H1 (cell line): ENCODE measurements around the gene SNRNP40. TPM values are rescaled to one million over a fixed set of nuclear protein-coding genes. Genes with fewer than 3 reads are reported as not detected.

ENCODE experiments used
- CTCF ChIA-PET: fragments of 300-600 bp; sonication (Branson Sonifier 250); formaldehyde crosslinking; loops from one replicate; lab custom pipeline; 2021; ENCODE audit not compliant: partially characterized antibody; lab: Charles Lee
- POLR2A ChIA-PET: fragments of 300-600 bp; sonication (Branson Sonifier 250); formaldehyde crosslinking; loops from one replicate; lab custom pipeline; 2021; ENCODE audit warnings: inconsistent platforms; ENCODE audit not compliant: partially characterized antibody; lab: Charles Lee
- DNase-seq, 2 experiments: peaks; one replicate each; pipeline versions ENCODE4 v3.0.0 to v3.0.0-alpha.2; 2010 to 2022; ENCODE audit warnings: low spot score in 2 of 2, low read depth in 1 of 2, mixed read lengths in 1 of 2
- FAIRE-seq: peaks from 2 replicates; lab custom pipeline; 2011; peaks lifted over from hg19 to GRCh38; lab: Jason Lieb, UNC
- H2AFZ ChIP-seq: 2 replicates; pipeline ENCODE4 v1.8.1; 2012; ENCODE audit warnings: low read length, inconsistent platforms
- H2AK5ac ChIP-seq: 2 replicates; pipeline ENCODE4 v1.6.1; 2013; ENCODE audit warnings: low read depth, low read length
- H2BK120ac ChIP-seq: replicated peaks from 2 replicates; pipeline ENCODE3; 2013; ENCODE audit warnings: low read depth, low read length, inconsistent platforms
- H2BK12ac ChIP-seq: 2 replicates; pipeline ENCODE4 v1.6.1; 2013; ENCODE audit warnings: low read depth, low read length
- H2BK15ac ChIP-seq: 2 replicates; pipeline ENCODE4 v1.6.1; 2013; ENCODE audit warnings: low read length
- H2BK20ac ChIP-seq: 2 replicates; pipeline ENCODE4 v1.6.1; 2013; ENCODE audit warnings: low read length
- H2BK5ac ChIP-seq: 2 replicates; pipeline ENCODE4 v1.6.1; 2013; ENCODE audit warnings: low read depth, low read length
- H3K14ac ChIP-seq: 2 replicates; pipeline ENCODE4 v1.6.1; 2013; ENCODE audit warnings: inconsistent platforms; ENCODE audit not compliant: insufficient read length
- H3K18ac ChIP-seq: 2 replicates; pipeline ENCODE4 v1.6.1; 2013; ENCODE audit warnings: low read length; ENCODE audit errors: extremely low read depth
- H3K23ac ChIP-seq: 2 replicates; pipeline ENCODE4 v1.6.1; 2013; ENCODE audit warnings: inconsistent platforms; ENCODE audit not compliant: insufficient read length
- H3K23me2 ChIP-seq: 2 replicates; pipeline ENCODE4 v1.6.1; 2013; ENCODE audit warnings: low read depth, low read length
- H3K27ac ChIP-seq: 2 replicates; pipeline ENCODE4 v1.6.1; 2011; ENCODE audit warnings: low read depth, low read length, inconsistent platforms
- H3K27me3 ChIP-seq, 4 experiments: replicated peaks in 1 of 4; 1 replicate in 1 of 4; 2 replicates in 3 of 4; pipeline versions ENCODE4 v1.6.1 to v1.8.1; 2011 to 2013; ENCODE audit warnings: low read length in 3 of 4, mild to moderate bottlenecking in 3 of 4, inconsistent platforms in 2 of 4, mixed read lengths in 2 of 4, moderate library complexity in 1 of 4; ENCODE audit not compliant: control insufficient read depth in 3 of 4, insufficient read depth in 3 of 4; ENCODE audit errors: extremely low read depth in 1 of 4
- H3K36me3 ChIP-seq, 4 experiments: 2 replicates each; pipeline versions ENCODE4 v1.6.1 to v1.8.1; 2011 to 2013; ENCODE audit warnings: mild to moderate bottlenecking in 4 of 4, low read length in 3 of 4, moderate library complexity in 2 of 4, control low read depth in 1 of 4, inconsistent platforms in 1 of 4; ENCODE audit not compliant: insufficient read depth in 4 of 4, control insufficient read depth in 2 of 4
- H3K4ac ChIP-seq: replicated peaks from 2 replicates; pipeline ENCODE3; 2013; ENCODE audit warnings: low read length, low read depth, mixed read lengths, inconsistent platforms; ENCODE audit not compliant: insufficient read length
- H3K4me1 ChIP-seq, 4 experiments: replicated peaks in 1 of 4; 1 replicate in 1 of 4; 2 replicates in 3 of 4; pipeline versions ENCODE4 v1.6.1 to v1.8.1; 2011 to 2013; ENCODE audit warnings: low read length in 3 of 4, inconsistent platforms in 2 of 4, mixed read lengths in 1 of 4; ENCODE audit not compliant: insufficient read depth in 4 of 4, control insufficient read depth in 3 of 4
- H3K4me2 ChIP-seq, 2 experiments: 2 replicates each; pipeline versions ENCODE4 v1.6.1 to v1.8.1; 2011 to 2013; ENCODE audit warnings: low read depth in 2 of 2, low read length in 2 of 2, control low read depth in 1 of 2, inconsistent platforms in 1 of 2, mild to moderate bottlenecking in 1 of 2; ENCODE audit not compliant: insufficient read depth in 1 of 2
- H3K4me3 ChIP-seq, 4 experiments: fragments of 200-600, 300-600 bp in 1 of 4; sonication (generic), shearing (Covaris generic), sonication (Bioruptor Twin) in 1 of 4; 2 replicates each; pipeline versions ENCODE4 v1.5.1 to v1.8.1; 2011 to 2016; ENCODE audit warnings: low read length in 4 of 4, low read depth in 3 of 4, control low read depth in 2 of 4, inconsistent platforms in 2 of 4, mild to moderate bottlenecking in 2 of 4, mixed read lengths in 1 of 4, moderate library complexity in 1 of 4; ENCODE audit not compliant: insufficient read depth in 2 of 4; ENCODE audit errors: extremely low read depth in 1 of 4
- H3K56ac ChIP-seq: replicated peaks from 2 replicates; pipeline ENCODE3; 2013; ENCODE audit warnings: low read depth, mild to moderate bottlenecking, mixed read lengths, low read length, inconsistent platforms; ENCODE audit not compliant: insufficient read length
- H3K79me1 ChIP-seq: 2 replicates; pipeline ENCODE4 v1.6.1; 2013; ENCODE audit warnings: low read depth, low read length, control low read depth
- H3K79me2 ChIP-seq, 2 experiments: 2 replicates each; pipeline versions ENCODE4 v1.6.1 to v1.8.1; 2012 to 2013; ENCODE audit warnings: low read length in 2 of 2, mild to moderate bottlenecking in 2 of 2, inconsistent platforms in 1 of 2; ENCODE audit not compliant: insufficient read depth in 2 of 2, control insufficient read depth in 1 of 2
- H3K9ac ChIP-seq, 4 experiments: replicated peaks in 1 of 4; 1 replicate in 1 of 4; 2 replicates in 3 of 4; pipeline versions ENCODE4 v1.6.1 to v1.8.1; 2011 to 2013; ENCODE audit warnings: low read depth in 3 of 4, low read length in 3 of 4, control low read depth in 2 of 4, mild to moderate bottlenecking in 2 of 4, moderate library complexity in 2 of 4, inconsistent platforms in 1 of 4; ENCODE audit errors: extremely low read depth in 1 of 4
- H3K9me3 ChIP-seq, 2 experiments: 2 replicates each; pipeline versions ENCODE4 v1.6.1 to v1.8.1; 2012 to 2013; ENCODE audit warnings: mild to moderate bottlenecking in 2 of 2, moderate library complexity in 2 of 2, control low read depth in 1 of 2, inconsistent platforms in 1 of 2, low read depth in 1 of 2, low read length in 1 of 2, mixed read lengths in 1 of 2; ENCODE audit not compliant: insufficient read depth in 2 of 2
- H4K20me1 ChIP-seq, 2 experiments: replicated peaks in 1 of 2; 2 replicates each; pipeline versions ENCODE3 to v1.8.1; 2011 to 2013; ENCODE audit warnings: inconsistent platforms in 2 of 2, low read length in 2 of 2, mild to moderate bottlenecking in 1 of 2; ENCODE audit not compliant: insufficient read depth in 2 of 2, control insufficient read depth in 1 of 2
- H4K5ac ChIP-seq: 2 replicates; pipeline ENCODE4 v1.6.1; 2013; ENCODE audit warnings: low read length, low read depth, mixed read lengths, inconsistent platforms; ENCODE audit not compliant: insufficient read length
- H4K8ac ChIP-seq: 2 replicates; pipeline ENCODE4 v1.8.0; 2013; ENCODE audit warnings: mild to moderate bottlenecking, moderate library complexity, low read length, inconsistent platforms; ENCODE audit not compliant: insufficient read depth; ENCODE audit errors: extremely low read depth
- H4K91ac ChIP-seq: replicated peaks from 2 replicates; pipeline ENCODE3; 2013; ENCODE audit warnings: low read length, mixed read lengths, inconsistent platforms; ENCODE audit not compliant: insufficient read length
- JUND ChIP-seq: IDR thresholded peaks from 2 replicates; pipeline ENCODE4 v1.6.1; 2011; ENCODE audit warnings: mild to moderate bottlenecking, improper control_type of control experiment, low read length
- KDM1A ChIP-seq: fragments of 200-600, 300-600 bp; sonication (generic); IDR thresholded peaks from 2 replicates; pipeline ENCODE4 v1.7.1; 2016; ENCODE audit warnings: mild to moderate bottlenecking, low read length, borderline replicate concordance
- RFX5 ChIP-seq: IDR thresholded peaks from 2 replicates; pipeline ENCODE4 v1.6.1; 2011; ENCODE audit warnings: low read depth, low read length, improper control_type of control experiment, borderline replicate concordance
- SP4 ChIP-seq: IDR thresholded peaks from 2 replicates; pipeline ENCODE4 v1.6.1; 2012; ENCODE audit warnings: low read length, inconsistent platforms
- SUZ12 ChIP-seq: fragments of 200-600 bp; sonication (generic); IDR thresholded peaks from 2 replicates; pipeline ENCODE4 v1.6.1; 2012; ENCODE audit warnings: mild to moderate bottlenecking, inconsistent platforms, low read length, moderate library complexity, mixed read lengths
- TAF1 ChIP-seq: IDR thresholded peaks from 2 replicates; pipeline ENCODE4 v1.6.1; 2011; ENCODE audit warnings: mild to moderate bottlenecking, low read depth, low read length
- WGBS, 2 experiments: shearing (Covaris generic) in 1 of 2; methylation state at CpG; one replicate each; pipeline versions ENCODE4 v1.1.6 to v1.1.7; 2013 to 2015; ENCODE audit warnings: low lambda C conversion rate in 2 of 2, mixed read lengths in 2 of 2, inconsistent platforms in 1 of 2, low coverage in 1 of 2, missing lambda C conversion rate in 1 of 2; ENCODE audit not compliant: insufficient replicate concordance in 2 of 2, insufficient coverage in 1 of 2, insufficient read length in 1 of 2; ENCODE audit errors: extremely low coverage in 1 of 2, missing lambda C conversion rate in 1 of 2; 5-methylcytosine and 5-hydroxymethylcytosine counted together
- polyA plus RNA-seq, 7 experiments: library from polyadenylated mRNA; depleted of rRNA in 3 of 7; stranded (reverse) in 5 of 7; unstranded in 2 of 7; fragments of >200 nt in 5 of 7; fragments of 200-250 nt in 2 of 7; gene quantifications; 1 replicate in 5 of 7; 2 replicates in 1 of 7; 4 replicates in 1 of 7; pipeline versions ENCODE4 v1.2.1 to v1.2.3, GENCODE V29; 2011 to 2013; ENCODE audit warnings: missing spikeins in 2 of 7, mixed read lengths in 2 of 7
- total RNA-seq: library from RNA; stranded (reverse); fragmentation: NEBNext Ultra II Directional; extraction: Animal tissue kit (Norgen Biotek cat#: 25700); gene quantifications from 2 replicates; pipeline ENCODE4 v1.2.1, GENCODE V29; 2021

SNRNP40 gene
- total and polyA plus RNA-seq, 2 of the 8 experiments (the other 6 are each of a cell fraction or from before 2014, with no cell fraction given), result 97.4 to 113 TPM

DNA sequence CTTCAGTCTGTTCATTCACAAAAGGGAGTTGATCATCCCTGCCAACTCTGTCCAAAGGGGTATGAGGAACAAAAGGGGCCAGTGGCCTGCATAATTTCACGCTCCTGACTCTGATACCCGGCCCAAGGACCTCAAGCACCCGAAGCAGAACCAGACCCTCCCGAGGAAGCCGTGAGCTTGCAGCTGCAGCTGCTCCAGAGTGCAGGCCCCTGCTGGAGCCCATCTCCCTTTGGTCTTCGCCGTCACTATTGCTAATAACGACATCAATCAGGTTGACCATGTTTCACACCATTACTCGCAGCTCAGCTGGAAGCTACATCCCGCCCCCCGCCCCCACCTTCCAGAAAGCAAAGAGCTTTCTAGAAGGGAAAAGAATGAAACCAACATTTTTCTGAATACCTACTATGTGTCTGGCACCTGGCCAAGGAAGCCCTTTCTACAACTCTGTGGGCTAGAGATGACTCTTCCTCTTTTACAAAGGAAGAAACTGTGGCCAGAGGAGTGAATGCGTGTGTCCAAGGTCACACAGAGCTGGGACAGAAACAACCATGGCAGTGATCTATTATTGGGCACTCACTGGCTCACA lies 62.4 kb downstream of the SNRNP40 start:
- POLR2A ChIA-PET, result interaction anchor here (1.2 to 2.2 kb wide), 4 partner anchors 11 to 63 kb away, joined by 3 to 8 read pairs (median 6); partner anchors contain the start of genes SNRNP40 and ZCCHC17
- DNase-seq (no peak), FAIRE-seq (no peak)
- peaks cover 7 to 11% of the 10 kb centered on the region in 2 experiments for H4K20me1 ChIP-seq
- no peak for TF ChIP-seq SP4
- TF ChIP-seq RFX5, result no peak
- TF ChIP-seq SUZ12, result no peak
- TF ChIP-seq KDM1A, result no peak
- TF ChIP-seq JUND, result no peak
- no peak for TF ChIP-seq TAF1
- no peak overlapping the region for H3K4me3 ChIP-seq
- H2BK120ac ChIP-seq, result no peak overlapping the region
- CTCF ChIA-PET, result interaction anchor here (0.9 to 11.8 kb wide), 7 partner anchors 9 to 188 kb away, joined by 3 to 146 read pairs (median 5); no protein-coding TSS in a partner anchor
- H4K5ac ChIP-seq, result no peak overlapping the region
- no peak overlapping the region for H2BK12ac ChIP-seq
- no peak overlapping the region for H2BK15ac ChIP-seq
- no peak overlapping the region for H2BK5ac ChIP-seq
- H3K27me3 ChIP-seq, result peaks cover 0 to 12% (median 8%) of the 10 kb centered on the region in 4 experiments; a peak in 5 of 7 replicates
- H3K79me2 ChIP-seq, result peaks cover 0 to 31% of the 10 kb centered on the region in 2 experiments; a peak in 2 of 4 replicates
- no peak overlapping the region for H4K8ac ChIP-seq
- H3K23me2 ChIP-seq, result peaks cover 6% of the 10 kb centered on the region
- no peak overlapping the region for H2AK5ac ChIP-seq
- no peak overlapping the region for H3K18ac ChIP-seq
- no peak overlapping the region for H3K56ac ChIP-seq
- H3K79me1 ChIP-seq, result no peaks in the 10 kb centered on the region; the same call in none of the 2 replicates
- no peak overlapping the region for H3K9ac ChIP-seq
- no peaks in the 10 kb centered on the region for H3K9me3 ChIP-seq
- H2BK20ac ChIP-seq, result no peak overlapping the region
- no peak overlapping the region for H4K91ac ChIP-seq
- H3K4me2 ChIP-seq, result no peak overlapping the region
- H2AFZ ChIP-seq, result no peak overlapping the region
- H3K4me1 ChIP-seq, result peaks cover 0 to 8% (median 5%) of the 10 kb centered on the region in 4 experiments; a peak in 5 of 7 replicates
- no peaks in the 10 kb centered on the region for H3K36me3 ChIP-seq
- no peak overlapping the region for H3K27ac ChIP-seq
- WGBS, 2 experiments, result 77% methylated on average over 12 of the region's 12 CpGs; no CpG with 5 or more reads in 1 of the 2 experiments
- no peak overlapping the region for H3K23ac ChIP-seq
- no peak overlapping the region for H3K4ac ChIP-seq
- no peak overlapping the region for H3K14ac ChIP-seq
